ENCODE results near the gene SLC17A1. TPM values are rescaled to one million over a fixed set of nuclear protein-coding genes. Genes with fewer than 3 reads are reported as not detected.

The SLC17A1 gene
- total RNA-seq, 4 donors from 2014 or later, result not detected

DNA sequence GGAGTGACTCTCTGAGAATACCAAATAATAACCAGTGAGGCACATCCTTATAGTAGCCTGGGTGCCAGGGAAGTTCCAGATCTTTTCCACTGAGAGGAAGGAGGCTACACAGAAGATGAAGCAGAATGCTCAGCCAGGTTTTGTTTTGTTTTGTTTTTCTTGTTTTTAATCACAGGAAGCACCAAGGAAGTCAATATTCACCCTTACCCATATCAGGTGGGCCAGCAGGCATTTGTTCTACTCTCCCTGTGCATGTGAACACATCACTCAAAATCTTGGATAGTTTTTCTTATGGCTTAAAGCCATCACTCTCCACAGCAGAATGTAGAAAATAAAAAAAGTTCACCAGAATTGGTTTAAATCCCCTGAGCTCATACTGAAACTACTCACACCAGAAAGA lies 10.5 kb downstream of the SLC17A1 start:
- H3K36me3 ChIP-seq, result no peaks in the 10 kb centered on the region
- intact Hi-C loops (cut with DNase I; ENCODE audit: low total_unique reads), result no loop called here

DNA sequence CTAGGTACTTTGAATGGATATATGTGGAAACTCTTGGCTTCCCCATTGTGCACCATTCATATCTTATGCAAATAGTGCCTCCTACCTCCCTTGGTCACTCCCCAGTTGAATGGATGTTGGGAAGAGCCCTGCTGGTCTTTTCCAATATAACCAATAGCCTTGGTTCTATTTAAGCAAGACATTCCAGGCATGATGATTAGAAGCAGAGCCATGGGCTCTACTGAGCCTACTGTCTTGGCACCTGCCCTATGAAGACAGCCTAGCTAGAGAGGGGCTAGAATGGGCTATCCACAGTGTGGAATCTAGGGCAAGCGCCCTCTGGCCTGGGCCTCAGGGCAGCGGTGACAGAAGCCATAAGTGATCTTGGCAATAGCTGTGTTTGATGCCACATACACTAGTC lies 15.6 kb downstream of the SLC17A1 start:
- no peak for TF ChIP-seq POLR2A (IDR thresholded peaks at IDR 0.05)
- TF ChIP-seq, protein P1, sequence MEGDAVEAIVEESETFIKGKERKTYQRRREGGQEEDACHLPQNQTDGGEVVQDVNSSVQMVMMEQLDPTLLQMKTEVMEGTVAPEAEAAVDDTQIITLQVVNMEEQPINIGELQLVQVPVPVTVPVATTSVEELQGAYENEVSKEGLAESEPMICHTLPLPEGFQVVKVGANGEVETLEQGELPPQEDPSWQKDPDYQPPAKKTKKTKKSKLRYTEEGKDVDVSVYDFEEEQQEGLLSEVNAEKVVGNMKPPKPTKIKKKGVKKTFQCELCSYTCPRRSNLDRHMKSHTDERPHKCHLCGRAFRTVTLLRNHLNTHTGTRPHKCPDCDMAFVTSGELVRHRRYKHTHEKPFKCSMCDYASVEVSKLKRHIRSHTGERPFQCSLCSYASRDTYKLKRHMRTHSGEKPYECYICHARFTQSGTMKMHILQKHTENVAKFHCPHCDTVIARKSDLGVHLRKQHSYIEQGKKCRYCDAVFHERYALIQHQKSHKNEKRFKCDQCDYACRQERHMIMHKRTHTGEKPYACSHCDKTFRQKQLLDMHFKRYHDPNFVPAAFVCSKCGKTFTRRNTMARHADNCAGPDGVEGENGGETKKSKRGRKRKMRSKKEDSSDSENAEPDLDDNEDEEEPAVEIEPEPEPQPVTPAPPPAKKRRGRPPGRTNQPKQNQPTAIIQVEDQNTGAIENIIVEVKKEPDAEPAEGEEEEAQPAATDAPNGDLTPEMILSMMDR (IDR thresholded peaks at IDR 0.05), result no peak
- Histone ChIP-seq H3K4me1 (no peaks in the 10 kb centered on the region), H3K4me3 (no peak overlapping the region), H3K27me3 (no peaks in the 10 kb centered on the region), H3K9me3 (no peaks in the 10 kb centered on the region), H3K36me3 (no peaks in the 10 kb centered on the region), H3K27ac (no peak overlapping the region)
- intact Hi-C loops (cut with DNase I; ENCODE audit: low total_unique reads), result no loop called here
- no peak for DNase-seq

More for the DNA sequence above, 10.5 kb downstream of the SLC17A1 start:
- H3K27me3 ChIP-seq, result no peaks in the 10 kb centered on the region
- H3K27ac ChIP-seq, result no peak overlapping the region
- H3K4me1 ChIP-seq, result no peaks in the 10 kb centered on the region
- no peak for DNase-seq
- H3K9me3 ChIP-seq, result no peaks in the 10 kb centered on the region
- no peak overlapping the region for H3K4me3 ChIP-seq
- no peak for TF ChIP-seq POLR2A (IDR thresholded peaks at IDR 0.05)
- TF ChIP-seq, protein P1 (IDR thresholded peaks at IDR 0.05), result no peak

DNA sequence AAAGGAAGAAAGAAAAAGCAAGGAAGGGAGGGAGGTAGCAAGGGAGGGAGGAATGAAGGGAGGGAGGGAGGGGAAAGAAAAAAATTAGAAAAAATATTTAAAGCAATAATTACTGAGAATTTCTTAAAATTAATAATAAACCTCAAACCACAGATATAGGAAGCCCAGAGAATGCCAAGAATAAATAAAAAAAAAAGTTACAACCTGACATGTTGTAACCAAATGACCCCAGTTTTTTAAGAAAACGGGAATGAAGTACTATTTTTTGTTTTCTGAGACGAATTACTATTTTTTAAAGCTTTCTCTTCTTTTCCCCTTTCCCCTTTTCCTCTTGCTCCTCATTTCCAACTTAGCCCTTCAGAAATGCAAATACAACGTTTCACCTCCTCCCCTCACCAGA lies 16.7 kb downstream of the SLC17A1 start:
- no peaks in the 10 kb centered on the region for H3K4me1 ChIP-seq
- H3K36me3 ChIP-seq, result no peaks in the 10 kb centered on the region
- H3K27ac ChIP-seq, result no peak overlapping the region
- no peak overlapping the region for H3K4me3 ChIP-seq
- H3K9me3 ChIP-seq, result no peaks in the 10 kb centered on the region
- DNase-seq, result no peak
- H3K27me3 ChIP-seq, result no peaks in the 10 kb centered on the region
- intact Hi-C loops (cut with DNase I; ENCODE audit: low total_unique reads), result no loop called here
- TF ChIP-seq, protein P1 (IDR thresholded peaks at IDR 0.05), result no peak
- TF ChIP-seq POLR2A (IDR thresholded peaks at IDR 0.05), result no peak

GRCh38 chr6:25804804-25805203 lies 27.0 kb downstream of the SLC17A1 start:
- H3K27ac ChIP-seq, result no peak overlapping the region
- no peaks in the 10 kb centered on the region for H3K27me3 ChIP-seq
- TF ChIP-seq POLR2A (IDR thresholded peaks at IDR 0.05), result no peak
- TF ChIP-seq, protein P1 (IDR thresholded peaks at IDR 0.05), result no peak
- no peaks in the 10 kb centered on the region for H3K4me1 ChIP-seq
- DNase-seq, result no peak
- H3K4me3 ChIP-seq, result no peak overlapping the region
- H3K9me3 ChIP-seq, result no peaks in the 10 kb centered on the region
- H3K36me3 ChIP-seq, result no peaks in the 10 kb centered on the region
- intact Hi-C loops (cut with DNase I; ENCODE audit: low total_unique reads), result no loop called here

DNA sequence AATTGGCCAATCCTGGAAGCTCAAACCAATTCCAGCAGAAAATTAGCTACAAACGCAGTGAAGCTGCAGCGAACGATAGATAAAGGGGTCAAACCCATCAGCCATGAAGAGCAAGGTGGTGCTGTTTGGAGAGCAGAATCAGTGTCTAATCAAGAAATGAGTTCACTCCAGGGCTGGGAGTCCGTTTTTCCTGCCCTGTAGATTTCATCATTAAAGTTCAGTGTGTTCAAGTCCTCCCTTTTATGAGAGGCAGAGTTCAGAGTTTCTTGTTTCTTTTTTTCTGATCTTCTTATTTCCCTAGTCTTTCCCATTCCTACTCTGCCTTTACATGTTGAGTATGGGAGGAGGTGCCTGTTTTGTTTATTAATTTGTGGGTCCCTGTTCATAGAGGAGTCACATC lies 30.4 kb downstream of the SLC17A1 start:
- Histone ChIP-seq H3K4me3 (no peak overlapping the region), H3K9me3 (no peaks in the 10 kb centered on the region), H3K27me3 (no peaks in the 10 kb centered on the region), H3K27ac (no peak overlapping the region), H3K36me3 (no peaks in the 10 kb centered on the region), H3K4me1 (no peaks in the 10 kb centered on the region)
- no peak for TF ChIP-seq POLR2A (IDR thresholded peaks at IDR 0.05)
- TF ChIP-seq, protein P1 (IDR thresholded peaks at IDR 0.05), result no peak
- intact Hi-C loops (cut with DNase I; ENCODE audit: low total_unique reads), result no loop called here
- no peak for DNase-seq

Measured in uterus (tissue), 4 donors.